GM19463 (cell line): ENCODE data around the gene CAMK4.
A peak's percentile ranks its signal among the peaks of the same experiment; 100 is the strongest.
"Not testable (repeated sequence)": the region's sequence is repeated elsewhere in the genome, so short reads cannot be mapped to it uniquely, and the experiment has no call there.

Experiments used
- ATAC-seq: cut with Tn5 transposase; IDR thresholded peaks from one replicate; pipeline ENCODE4 v1.9.1; 2021; ENCODE audit warnings: mild to moderate bottlenecking, moderate library complexity; ENCODE audit not compliant: unreplicated experiment

The CAMK4 gene

DNA sequence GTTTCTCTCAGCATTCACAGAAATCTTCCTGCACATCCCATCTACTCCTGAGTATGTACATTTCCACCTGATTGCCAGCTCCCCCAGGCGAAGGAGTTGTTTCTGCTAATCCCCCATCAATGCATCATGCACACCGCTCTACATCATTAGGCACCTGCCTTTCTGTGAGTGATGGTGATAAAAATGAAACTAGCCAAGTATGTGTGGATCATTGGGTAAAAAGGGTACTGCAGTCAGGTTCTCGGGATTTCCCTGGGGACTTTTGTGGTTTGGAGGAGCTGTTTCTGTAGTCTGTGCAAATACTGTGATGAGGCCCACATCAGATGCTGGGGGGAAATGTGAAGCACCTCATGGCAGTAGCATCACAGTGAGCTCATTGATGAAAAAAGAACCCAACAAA is 30.4 kb downstream of the CAMK4 start:
- peak; percentile 92 for ATAC-seq

DNA sequence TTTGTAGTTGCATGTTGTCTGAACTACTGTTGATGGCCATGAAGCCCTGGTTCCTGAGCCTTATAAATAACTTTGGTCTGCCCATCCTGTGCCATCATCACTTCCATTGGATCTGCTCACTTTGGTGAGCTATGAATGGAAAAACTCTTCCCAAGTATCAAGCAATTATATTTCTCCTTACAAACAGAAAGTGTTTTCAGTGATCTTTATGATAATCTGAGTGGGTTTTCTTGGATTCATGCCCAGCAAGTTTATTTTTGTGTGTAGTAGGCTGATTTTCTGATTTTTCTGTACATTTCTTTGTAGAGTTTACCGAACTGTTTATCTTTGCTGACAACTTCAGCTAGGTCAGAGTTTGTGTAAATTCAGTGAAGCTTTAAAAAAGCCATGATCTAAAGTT is 31.0 kb downstream of the CAMK4 start:
- peak; percentile 4 for ATAC-seq

DNA sequence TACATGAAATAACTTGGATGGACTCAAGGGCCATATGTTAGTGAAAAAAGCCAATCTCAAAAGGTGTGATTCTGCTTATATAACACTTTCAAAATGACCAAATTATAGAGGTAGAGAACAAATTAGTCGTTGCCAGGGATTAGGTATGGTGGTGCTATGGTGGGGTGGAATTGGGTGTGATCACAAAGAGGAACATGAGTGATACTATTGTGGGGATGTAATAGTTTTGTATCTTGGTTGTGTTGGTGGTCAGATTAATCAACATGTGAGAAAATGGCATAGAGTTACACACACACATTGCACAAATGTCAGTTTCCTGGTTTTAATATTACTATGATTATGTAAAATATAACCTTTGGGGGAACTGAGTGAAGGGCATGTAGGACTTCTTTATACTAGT is 31.9 kb downstream of the CAMK4 start:
- ATAC-seq: no peak

- ATAC-seq: not testable (repeated sequence)
Measured at GRCh38 chr5:111257610-111258009, 33.4 kb downstream of the CAMK4 start.

GRCh38 chr5:111259636-111260035 is 35.5 kb downstream of the CAMK4 start:
- ATAC-seq: no peak

GRCh38 chr5:111261610-111262009 is 37.4 kb downstream of the CAMK4 start:
- ATAC-seq: no peak

- ATAC-seq: no peak
Measured at GRCh38 chr5:111262153-111262552, 38.0 kb downstream of the CAMK4 start.

GRCh38 chr5:111262815-111263214 is 38.6 kb downstream of the CAMK4 start:
- ATAC-seq: no peak

DNA sequence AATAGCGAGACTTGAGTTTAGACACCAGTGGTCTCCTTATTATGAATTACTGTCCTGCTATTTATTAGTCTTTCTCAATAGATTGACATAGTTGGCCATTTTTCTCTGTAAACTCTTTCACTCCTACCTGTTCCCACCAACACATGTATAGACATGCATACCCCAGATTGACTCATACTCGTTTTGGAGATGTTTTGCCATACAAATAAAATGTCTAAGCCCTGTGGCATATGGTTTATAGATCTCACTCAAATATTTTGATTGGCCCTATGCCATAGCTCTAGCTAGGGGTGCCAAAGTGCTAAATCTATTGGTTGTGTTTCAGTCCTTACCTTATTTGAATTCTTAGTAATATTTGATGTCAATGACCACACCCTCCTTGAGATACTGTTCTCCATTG is 42.3 kb downstream of the CAMK4 start:
- no peak for ATAC-seq

- no peak for ATAC-seq
Measured at GRCh38 chr5:111268300-111268699, 44.1 kb downstream of the CAMK4 start.

GRCh38 chr5:111271885-111272284 is 47.7 kb downstream of the CAMK4 start:
- no peak for ATAC-seq

DNA sequence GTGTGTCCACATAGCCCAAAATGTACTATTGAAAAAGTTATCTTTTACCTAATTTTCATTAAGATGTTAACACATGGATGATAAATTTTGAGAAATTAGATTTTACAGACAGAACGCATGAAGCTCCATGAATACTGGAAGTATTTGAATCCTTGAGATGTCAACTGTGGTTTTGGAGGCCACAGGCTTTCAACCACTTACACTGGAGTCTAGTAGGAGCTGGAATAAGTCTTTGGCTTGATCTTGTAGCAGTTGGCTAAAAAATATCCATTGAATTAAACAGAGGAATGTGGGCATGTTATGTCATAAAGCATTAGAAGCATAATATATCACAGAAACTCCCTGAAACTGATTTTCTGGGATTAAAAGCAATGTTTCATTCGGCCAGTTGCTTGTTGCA is 52.9 kb downstream of the CAMK4 start:
- ATAC-seq: no peak

DNA sequence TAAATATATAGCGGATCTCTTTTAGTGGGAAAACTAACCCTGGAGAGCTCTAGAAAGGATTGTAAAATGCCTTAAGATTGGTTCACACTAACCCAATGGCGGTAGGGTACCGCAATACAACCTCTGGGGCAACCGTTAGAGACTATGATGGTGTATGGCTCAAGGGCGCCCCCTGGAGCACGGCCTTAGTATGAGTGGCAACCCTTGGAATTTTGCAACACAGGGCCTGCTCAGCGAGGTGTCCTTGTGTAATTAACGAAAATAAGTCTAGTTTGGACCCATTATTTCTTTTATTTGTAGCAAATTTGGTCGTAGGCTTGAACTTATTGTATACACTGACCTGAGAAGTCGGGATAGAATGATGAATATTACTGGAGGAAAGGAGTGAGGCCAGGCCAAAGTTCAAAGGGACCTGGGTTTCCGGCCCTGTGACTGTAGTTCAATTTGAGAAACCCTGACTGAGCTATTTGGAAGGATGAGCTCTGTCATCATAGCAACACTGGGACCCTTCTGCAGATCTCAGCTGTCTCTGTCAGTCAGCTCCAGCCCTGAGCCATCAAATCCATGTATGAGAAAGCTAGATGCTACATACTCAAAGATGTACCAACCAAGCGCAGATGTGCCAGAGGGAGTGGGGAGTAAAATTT is 54.8 kb downstream of the CAMK4 start:
- ATAC-seq: peak; percentile 91

DNA sequence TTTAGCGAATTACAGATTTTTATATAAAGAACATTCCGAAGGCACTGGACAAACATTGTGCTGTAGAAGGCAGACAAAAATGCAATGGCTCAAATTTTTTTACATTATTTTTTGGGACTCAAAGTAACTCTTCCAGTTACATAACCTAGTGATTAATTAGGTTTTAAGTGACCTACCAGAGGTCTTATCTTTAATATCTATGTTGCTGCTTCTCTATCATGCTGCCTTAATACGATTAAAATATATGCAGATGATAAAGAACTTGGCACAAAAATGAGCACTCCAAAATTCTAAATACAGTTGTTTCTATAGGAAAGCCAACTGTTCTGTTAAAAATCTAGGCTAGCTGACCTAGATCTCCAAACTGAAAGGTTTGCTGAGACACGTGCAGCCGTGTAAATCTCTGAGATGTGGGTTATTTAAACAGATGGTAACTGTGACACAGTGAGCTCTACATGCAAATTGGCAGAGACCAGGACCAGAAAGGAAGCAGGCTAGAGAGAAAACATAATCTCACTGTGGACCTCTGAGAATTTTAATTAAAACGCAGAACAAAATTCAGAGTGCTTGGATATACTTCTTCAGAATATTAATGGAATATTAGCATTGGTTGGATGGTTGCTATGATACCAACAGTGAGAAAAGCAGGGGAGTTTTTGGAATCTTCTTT is 56.2 kb downstream of the CAMK4 start:
- peak; percentile 36 for ATAC-seq

DNA sequence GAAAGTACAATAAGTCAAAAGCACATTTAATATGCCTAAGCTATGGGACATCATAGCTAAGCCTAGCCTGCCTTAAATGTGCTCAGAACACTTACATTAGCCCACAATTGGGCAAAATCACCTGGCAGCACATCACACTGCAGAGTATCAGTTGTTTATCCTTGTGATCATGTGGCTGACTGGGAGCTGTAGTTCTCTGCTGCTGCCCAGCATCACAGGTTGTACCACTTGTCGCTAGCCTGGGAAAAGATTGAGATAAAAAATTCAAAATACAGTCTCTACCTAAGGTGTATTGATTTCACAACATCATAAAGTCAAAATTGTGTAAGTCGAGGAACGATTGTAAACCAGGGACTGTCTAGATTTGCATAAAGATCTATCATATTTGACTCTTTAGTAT is 58.6 kb downstream of the CAMK4 start:
- no peak for ATAC-seq

- ATAC-seq: no peak
Measured at GRCh38 chr5:111284825-111285224, 60.6 kb downstream of the CAMK4 start.

DNA sequence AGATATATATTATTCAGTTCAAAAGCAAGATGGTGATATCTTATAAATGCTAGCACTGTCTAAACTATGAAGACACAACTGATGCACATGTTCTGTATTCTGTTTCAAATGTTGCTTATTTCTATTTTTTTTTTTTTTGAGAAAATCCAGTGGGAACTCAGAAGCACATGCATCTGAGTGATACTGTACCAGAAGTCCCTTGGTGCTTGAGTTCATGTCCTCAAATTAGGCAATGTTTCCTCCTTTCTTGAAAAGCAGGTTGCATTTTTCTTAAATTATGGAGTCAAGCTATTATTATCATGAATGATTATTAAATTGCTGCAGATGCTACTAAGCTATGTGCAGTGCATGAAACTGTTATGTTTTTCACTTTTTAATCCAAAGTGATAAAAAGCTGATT is 70.4 kb downstream of the CAMK4 start:
- ATAC-seq: no peak

DNA sequence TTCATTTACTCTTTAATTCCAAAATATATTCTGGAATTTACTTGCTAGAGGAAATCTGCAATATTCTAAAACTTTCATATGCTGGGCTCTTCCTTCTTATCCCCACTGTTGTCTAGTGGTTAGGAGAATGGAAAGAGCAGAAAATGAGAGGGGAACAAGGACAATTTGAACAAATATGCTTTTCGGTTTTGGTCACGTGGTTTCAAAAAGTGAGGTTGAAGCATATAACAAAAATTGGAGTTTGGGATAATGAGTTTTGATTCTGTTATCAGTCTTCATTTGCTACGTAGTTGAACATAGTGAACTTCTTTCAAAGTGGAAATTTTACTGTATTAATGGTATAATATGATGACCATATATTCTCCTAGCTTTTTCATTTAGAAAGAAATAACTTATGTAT is 71.5 kb downstream of the CAMK4 start:
- no peak for ATAC-seq

- no peak for ATAC-seq
Measured at GRCh38 chr5:111296570-111296969, 72.4 kb downstream of the CAMK4 start.

DNA sequence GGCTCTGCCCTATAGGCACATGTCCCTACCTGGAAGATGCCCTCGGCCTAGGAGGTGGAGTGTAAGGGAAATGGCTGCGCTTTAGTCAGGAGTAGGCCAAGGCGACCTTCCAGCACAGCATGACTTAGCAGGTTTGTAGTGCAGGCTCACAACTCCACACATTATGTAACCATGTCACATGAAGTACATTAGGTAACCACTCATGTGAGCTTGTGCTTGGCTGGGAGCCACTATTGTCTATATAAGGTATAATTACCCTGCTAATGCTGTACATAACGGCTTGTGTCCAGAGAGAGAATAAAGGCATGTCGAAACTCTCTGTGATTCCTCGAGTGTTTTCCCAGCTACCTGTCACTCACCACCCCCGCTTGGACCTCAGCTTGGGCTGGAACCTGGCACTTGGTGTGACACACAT is 74.9 kb downstream of the CAMK4 start:
- no peak for ATAC-seq

DNA sequence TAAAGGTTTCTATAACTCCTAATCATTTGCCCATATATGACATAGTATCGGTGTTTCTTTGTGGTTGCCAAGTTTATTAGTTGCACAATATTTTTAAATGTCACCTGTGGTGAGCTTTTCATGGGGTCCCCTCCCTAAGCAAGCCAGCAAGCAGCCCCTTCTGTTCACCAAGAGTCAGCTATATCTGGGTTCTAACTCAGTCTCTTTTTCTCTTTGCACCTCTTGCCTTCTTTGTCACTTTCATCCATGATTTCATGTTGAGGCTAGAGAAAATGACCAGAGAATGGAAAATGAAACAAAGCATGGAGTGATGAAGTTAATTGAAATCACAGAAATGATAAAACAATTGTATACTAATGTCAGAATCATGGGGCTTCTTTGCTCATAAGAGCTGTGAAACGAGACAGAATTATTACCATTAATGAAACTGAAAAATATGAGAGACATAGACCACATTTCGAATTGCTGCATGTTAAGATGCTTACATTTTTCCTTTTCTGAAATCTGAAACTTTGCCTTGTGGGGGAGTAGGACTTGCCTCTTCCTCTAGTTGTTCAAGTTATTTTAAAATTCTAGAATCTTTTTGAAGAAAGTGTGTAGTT is 75.7 kb downstream of the CAMK4 start:
- no peak for ATAC-seq

GRCh38 chr5:111301264-111301663 is 77.1 kb downstream of the CAMK4 start:
- ATAC-seq: no peak
